GM12891 (cell line): ENCODE measurements around the gene DOK5.

Experiments
- PAX5 ChIP-seq: IDR thresholded peaks from 2 replicates; pipeline ENCODE4 v1.6.1; 2011; ENCODE audit warnings: low read length, moderate library complexity, mild to moderate bottlenecking; ENCODE audit not compliant: insufficient read depth, severe bottlenecking
- POLR2A ChIP-seq: IDR thresholded peaks from 2 replicates; pipeline ENCODE4 v1.6.1; 2011; ENCODE audit warnings: low read depth, low read length, control low read depth
- POLR2AphosphoS5 ChIP-seq: IDR thresholded peaks from 2 replicates; pipeline ENCODE4 v1.6.1; 2011; ENCODE audit warnings: low read depth, low read length, control low read depth
- SPI1 ChIP-seq: IDR thresholded peaks from 2 replicates; pipeline ENCODE4 v1.6.1; 2011; ENCODE audit warnings: low read depth, low read length, control low read depth
- TAF1 ChIP-seq: IDR thresholded peaks from 2 replicates; pipeline ENCODE4 v1.6.1; 2011; ENCODE audit warnings: low read depth, low read length, control low read depth

DNA sequence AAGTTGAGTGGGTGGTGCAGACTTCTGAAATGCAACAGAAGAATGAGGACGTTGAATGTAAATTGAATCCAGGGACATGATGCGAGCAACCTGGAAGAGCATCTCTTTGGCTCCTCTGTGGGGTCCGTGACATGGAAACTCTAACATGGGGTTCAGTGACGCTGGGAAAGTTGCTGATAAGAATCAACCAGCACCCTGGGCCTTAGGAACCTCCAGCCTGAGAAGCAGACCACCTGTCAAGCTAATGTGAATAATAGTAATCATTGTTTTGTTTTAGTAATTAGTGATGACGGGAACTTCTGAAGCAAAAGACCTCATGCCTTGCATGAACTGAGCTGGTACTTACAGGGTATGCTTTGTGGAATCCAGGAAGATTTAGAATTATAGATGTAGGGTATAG is 25.2 kb upstream of the DOK5 start:
- TF ChIP-seq POLR2A = no peak
- TF ChIP-seq POLR2AphosphoS5 = no peak
- no peak for TF ChIP-seq TAF1
- no peak for TF ChIP-seq SPI1
- TF ChIP-seq PAX5 = no peak
